Stimulated activated CD4-positive, alpha-beta T cell treated with anti-CD3 and anti-CD28 coated beads, Interleukin-1b, Interleukin-23, amount 100 ng/mL, for 4 hours (primary cell): ENCODE results near the gene PPM1L.
"Not testable (repeated sequence)": the region's sequence is repeated elsewhere in the genome, so short reads cannot be mapped to it uniquely, and the experiment has no call there.

Experiments
- DNase-seq, 2 donors: peaks; one replicate each; pipeline ENCODE4 v3.0.0-alpha.2; 2020; ENCODE audit warnings: low read depth in 2 of 2

PPM1L gene

GRCh38 chr3:160986069-160986468 lies 230.0 kb downstream of the PPM1L start:
- DNase-seq, result no peak

DNA sequence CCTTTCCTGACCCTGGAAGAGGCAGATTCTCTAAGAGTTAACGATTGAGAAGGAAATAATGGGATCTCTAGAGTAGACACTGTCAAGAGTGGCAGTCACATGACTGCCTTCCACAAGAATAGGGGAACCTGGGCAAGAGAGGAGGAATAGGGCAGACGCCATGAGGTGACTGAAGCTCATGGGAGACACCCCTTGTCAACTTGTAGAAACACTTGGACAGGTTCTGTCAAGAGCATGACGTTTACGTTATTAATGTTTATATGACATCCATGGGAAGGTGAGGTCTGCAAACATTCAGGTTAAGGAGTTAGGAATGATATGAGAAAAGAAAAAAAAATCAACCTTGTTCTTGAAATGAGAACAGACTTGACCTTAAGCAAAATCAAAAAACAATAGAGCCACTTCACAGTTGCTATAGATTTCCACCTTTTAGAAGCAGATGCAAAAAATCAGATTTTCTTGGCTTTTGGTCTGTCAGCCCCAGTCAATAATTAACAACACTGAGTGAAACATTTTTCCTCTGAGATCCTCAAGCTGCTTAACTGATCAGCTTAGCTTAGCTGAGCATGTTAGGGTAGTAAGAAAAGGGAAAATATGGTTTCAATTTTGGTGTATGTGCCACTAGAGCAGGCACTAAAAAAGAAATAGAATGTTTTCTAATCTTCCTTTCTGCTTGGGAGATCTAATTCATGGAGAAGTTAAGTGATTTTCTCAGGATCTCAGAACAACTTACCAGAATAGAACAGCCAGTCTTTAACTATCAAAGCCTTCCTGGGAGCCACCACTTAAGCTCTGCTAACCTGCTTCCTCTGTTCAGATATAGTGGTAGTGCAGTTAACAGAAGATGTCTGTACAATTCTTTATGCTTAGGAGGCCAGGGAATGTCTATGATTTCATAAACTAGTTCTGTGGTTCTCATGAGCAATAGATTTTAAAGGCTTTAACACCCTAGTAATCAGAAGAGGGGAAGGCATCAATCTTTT lies 232.2 kb downstream of the PPM1L start:
- no peak for DNase-seq

DNA sequence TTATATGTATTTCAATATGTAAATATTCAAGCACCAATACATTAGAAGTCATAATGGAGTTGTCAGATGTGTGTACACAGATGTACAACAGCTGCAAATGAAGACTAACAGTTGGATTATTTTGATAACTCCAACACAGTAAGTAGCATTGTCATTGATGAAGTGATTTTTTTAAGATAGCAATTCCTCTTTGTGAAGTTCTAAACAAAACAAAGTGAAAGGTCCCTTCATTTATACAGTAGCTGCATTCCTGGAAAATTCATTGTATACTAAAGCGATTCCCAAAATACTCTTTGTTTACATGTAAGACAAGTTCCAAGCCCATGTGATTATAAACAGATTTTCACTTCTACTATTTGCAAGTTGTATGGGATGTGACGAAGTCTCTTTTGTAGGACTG lies 234.4 kb downstream of the PPM1L start:
- DNase-seq, result no peak

- DNase-seq, result no peak
These were observed 236.7 kb downstream of the PPM1L start for GRCh38 chr3:160992712-160993111.

DNA sequence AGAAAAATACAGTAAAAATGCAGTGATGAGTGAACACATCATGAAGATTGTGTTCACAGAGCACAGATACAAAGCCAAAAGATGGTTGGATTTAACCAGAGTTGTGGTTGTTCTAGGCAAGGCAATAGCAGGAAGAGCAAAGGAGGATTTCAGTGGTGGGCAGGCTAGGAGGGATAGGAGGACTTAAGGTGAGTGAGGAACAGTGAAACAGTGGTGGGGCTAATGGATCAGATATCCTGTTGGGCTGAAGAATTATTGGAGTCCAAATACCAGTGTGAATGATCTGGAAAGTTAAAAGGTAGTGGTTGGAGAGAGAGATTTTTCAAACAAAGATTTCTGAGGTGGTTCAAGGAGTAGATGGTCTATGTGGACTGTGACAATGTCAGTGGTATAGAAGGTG lies 240.8 kb downstream of the PPM1L start:
- no peak for DNase-seq

DNA sequence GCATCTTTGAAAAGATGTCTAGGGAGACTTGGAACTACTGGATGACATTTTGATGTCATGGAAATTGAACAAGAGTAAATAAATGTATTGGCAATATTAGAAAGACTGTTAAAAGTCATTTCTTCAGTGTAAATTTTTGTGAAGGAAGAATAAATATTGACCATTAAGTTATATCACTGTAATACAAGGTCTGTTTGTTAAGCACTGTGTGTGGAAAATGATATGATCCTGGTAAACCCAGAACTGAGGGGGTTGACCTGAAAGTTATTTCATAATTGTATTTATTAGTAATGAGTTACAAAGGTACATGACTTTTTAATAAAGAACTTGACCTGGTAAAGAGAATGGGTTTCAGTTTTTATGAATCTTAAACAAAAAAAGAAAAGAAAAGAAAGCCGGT lies 242.6 kb downstream of the PPM1L start:
- DNase-seq, result no peak

DNA sequence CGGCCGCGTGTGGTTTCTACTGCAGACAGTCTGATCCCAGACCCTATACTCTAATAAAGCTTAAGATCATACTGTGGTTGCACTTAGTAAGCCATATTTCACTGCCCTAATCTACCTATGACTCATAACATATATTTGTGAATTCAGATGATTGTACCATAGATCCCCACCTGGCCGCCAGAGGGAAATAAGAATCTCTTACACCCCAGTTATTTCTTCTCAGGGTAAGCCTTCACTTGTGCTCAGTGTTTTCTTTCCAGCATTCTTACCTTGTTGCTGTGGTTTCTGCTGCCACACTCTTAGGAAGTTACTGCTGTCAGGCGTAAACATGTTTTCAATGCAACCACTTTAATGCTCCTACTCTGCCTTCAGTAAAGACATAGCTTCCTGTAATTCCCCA lies 243.2 kb downstream of the PPM1L start:
- no peak for DNase-seq

DNA sequence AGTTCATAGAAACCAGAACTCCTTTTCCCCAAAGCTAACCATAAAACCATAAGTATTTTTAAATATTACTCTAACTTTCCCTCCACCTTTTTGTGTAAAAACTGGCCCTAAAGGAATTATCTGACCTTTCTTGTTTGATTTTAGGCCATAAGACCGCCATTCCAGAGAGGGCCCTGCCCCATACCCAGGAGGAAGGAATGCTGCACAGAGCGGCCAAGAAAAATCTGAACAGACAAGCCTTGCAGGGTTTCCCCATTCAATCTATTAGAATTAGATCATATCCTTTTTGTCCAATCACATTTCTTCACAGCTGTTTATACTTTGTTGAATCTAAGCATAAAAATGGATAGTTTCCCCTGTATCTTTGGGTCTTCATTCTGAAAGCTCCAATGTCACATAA lies 252.1 kb downstream of the PPM1L start:
- no peak for DNase-seq

DNA sequence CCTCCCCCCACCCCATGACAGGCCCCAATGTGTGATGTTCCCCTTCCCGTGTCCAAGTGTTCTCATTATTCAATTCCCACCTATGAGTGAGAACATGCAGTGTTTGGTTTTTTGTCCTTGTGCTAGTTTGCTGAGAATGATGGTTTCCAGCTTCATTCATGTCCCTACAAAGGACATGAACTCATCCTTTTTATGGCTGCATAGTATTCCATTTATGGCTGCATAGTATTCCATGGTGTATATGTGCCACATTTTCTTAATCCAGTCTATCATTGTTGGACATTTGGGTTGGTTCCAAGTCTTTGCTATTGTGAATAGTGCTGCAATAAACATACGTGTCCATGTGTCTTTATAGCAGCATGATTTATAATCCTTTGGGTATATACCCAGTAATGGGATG lies 254.1 kb downstream of the PPM1L start:
- not testable (repeated sequence) for DNase-seq

- DNase-seq, result no peak
These were observed 259.1 kb downstream of the PPM1L start for GRCh38 chr3:161014843-161015749.

- DNase-seq, result no peak
These were observed 260.6 kb downstream of the PPM1L start for GRCh38 chr3:161016417-161017313.

DNA sequence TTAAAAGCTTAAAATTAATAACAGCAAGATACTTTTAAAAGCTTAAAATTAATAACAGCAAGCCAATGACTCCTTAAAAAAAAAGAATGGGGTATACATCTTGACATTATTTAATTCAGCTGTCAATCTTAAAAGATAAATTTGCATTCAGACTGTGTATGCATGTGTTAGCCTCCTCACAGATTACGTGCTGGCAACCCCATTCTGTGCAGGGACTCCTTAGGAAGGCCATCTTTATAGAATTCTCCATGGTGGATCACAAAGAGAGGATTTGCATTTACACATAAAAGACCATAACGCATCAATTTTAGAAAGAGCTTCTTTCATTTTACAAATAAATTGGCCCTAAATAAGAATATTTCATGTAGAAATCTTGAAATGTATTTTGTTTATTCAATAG lies 261.9 kb downstream of the PPM1L start:
- DNase-seq, result no peak

DNA sequence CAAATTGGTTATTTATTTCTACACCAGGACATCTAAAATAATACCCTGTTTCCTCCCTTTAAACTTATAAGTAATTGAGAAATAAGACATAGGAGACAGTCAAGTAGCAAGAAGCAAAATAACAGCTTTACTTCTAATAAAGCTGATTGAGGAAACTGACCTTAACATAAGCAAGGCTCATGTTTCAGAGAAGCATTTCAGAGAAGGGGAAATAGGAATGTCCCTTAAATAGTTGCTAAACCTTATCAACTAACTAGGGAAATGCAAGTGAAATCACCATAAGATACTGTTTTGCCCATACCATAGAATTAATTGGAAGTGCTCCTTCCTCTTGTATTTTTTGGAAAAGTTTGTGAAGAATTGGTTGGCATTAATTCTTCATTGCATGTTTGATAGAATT lies 264.2 kb downstream of the PPM1L start:
- no peak for DNase-seq

DNA sequence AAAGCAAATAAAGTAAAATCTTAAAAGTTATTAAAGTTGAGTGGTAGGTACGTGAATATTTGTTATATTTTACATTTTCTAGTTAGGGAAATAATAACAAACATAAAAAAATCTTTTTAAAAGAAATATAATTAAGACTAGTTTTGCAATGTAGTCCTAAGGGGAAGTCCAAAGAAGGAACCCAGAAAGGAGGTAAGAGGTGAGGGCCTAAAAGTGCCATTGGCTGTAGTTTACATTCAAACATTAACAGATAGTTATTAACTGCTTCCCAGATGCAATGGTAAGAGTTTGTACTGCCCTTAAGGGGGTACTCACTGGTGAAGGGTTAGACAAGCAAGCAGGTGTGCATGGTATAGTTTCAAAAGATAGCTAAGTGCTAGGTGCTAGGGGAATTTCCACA lies 269.9 kb downstream of the PPM1L start:
- DNase-seq, result no peak

- no peak for DNase-seq
These were observed 270.8 kb downstream of the PPM1L start for GRCh38 chr3:161026612-161027510.

DNA sequence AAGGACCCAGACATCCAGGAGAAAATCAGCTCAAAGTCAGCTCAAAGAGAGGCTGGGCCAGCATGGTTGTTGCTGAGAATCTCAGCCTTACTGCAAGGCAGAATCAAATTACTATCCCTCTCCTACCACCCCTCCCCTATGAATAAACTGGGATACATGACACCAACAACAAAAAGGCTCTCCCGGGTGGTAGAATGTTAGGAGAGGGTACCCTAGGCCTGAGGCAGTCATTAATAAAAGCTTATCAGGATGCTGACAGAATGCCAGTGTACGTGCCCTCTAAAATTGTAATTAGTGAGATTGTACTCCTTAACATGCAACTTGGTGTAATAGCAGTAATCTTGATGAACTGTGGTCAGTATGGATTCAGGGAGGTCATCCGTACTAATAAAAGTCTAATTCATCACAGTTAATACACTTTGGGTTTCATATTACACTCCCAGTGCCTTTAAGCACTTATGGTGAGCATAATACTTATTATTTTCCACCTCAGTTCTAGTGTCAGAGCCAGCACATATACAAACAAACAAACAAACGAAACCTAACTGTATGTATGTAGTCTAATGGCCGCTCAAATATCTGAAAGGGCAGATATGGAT lies 272.6 kb downstream of the PPM1L start:
- no peak for DNase-seq

DNA sequence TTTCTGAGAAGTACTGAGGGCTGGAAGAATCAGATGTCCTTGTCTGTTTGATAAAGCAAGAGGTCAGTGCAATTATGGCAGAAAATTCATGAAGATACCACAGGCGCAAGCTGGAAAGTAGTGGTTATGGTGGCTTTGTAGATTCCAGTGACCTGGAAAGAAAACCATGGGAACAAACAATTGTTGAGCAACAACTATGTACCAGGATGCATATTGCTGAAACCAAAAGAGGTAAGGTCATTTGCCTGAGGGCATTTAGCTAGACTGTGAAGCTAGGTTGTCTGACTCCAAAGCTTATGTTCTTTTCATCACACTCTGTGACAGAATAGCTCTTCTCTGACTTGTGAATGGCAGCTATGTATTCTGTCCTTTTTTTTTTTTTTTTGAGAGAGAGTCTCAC lies 275.1 kb downstream of the PPM1L start:
- no peak for DNase-seq

GRCh38 chr3:161034913-161035550 lies 279.0 kb downstream of the PPM1L start:
- not testable (repeated sequence) for DNase-seq

DNA sequence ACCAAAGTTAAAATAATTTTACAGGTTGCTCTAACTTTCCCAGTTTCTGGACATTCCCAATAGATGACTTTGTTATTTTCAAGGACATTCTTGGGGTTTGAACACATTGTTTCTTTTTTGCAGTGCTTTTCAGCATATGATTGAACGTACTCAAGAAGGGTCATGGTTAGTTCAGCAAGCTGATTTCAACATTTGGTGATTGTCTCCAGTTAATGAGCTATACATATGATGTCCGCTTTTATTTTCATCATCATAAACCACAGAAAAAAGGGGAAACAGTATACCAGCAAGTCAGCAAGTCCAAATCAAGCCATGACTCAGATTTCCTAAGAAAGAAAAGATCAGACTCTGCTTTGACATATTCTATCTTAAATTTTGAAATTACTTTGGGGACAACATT lies 279.7 kb downstream of the PPM1L start:
- DNase-seq, result no peak

DNA sequence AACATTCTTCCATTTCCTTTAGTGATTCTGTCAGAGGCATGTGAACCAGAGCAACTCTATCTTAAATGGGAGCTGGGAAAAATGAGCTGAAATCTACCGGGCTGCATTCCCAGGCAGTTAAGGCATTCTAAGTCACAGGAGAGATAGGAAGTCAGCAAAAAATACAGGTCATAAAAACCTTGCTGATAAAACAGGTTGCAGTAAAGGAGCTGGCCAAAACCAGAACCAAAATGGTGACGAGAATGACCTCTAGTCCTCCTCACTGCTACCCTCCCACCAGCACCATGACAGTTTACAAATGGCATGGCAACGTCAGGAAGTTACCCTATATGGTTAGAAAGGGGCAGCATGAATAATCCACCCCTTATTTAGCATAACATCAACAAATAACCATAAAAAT lies 282.7 kb downstream of the PPM1L start:
- no peak for DNase-seq
